GM21360 (cell line): ENCODE measurements around the gene DAAM1.

ENCODE experiments used
- ATAC-seq: cut with Tn5 transposase; IDR thresholded peaks from one replicate; pipeline ENCODE4 v1.9.1; 2021; ENCODE audit warnings: mild to moderate bottlenecking, moderate library complexity; ENCODE audit not compliant: unreplicated experiment

The DAAM1 gene

DNA sequence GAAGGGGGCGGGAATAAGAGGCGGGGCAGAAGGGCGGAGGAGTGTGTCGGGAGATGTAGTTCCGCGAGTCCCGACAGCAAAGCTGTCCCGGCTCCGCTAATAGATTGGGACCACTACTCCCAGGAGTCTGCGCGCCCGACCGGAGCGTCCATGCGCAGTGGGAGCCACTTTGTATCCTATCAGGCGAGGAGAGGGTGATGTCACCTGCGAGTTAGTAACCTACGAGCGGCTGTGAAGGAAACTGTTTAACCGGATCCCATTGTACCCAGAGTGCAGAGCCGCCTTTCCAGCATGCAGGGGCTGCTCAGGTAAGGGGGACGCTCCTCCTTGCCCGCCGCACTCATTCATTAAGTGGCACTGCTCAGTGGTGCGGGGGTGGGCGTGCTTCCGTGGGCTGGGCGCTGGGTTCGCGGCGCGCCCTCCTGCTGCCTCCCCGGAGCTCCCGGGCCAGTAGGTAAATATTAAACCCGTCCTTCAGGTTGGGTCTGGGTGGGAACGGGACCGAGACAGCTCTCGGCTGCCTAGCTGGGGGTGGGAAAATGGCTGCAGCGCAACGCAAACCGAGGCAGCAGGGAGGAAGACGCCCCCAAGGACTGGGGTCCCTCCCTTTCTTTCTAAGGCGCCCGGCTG lies at the start of gene DAAM1:
Gene DAAM1, plus strand, starts transcription at position 207 of the 630 bp plus-strand sequence. CDS start 74,811 bp downstream, outside the sequence.
- peak; percentile 86 for ATAC-seq

DNA sequence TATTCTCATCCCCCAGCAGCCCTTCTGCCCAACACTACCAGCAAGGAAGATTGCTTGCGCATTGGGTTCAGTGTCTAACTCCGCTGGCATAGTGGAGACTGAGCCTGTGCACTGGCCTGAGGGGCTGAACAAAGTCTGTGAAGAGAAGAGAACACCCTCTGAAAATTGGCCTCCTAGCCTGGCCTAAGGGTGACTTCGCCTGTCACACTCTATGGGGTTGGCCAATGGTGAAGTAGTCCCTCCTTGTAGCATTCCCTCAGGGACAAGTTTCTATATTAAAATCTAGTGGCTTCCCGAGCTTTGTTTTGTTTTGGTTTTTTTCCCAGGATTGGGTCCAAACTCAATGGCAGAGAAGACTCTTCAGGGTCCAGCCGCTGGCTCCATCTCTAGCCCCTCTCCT lies 49.1 kb upstream of the DAAM1 start:
- no peak for ATAC-seq

DNA sequence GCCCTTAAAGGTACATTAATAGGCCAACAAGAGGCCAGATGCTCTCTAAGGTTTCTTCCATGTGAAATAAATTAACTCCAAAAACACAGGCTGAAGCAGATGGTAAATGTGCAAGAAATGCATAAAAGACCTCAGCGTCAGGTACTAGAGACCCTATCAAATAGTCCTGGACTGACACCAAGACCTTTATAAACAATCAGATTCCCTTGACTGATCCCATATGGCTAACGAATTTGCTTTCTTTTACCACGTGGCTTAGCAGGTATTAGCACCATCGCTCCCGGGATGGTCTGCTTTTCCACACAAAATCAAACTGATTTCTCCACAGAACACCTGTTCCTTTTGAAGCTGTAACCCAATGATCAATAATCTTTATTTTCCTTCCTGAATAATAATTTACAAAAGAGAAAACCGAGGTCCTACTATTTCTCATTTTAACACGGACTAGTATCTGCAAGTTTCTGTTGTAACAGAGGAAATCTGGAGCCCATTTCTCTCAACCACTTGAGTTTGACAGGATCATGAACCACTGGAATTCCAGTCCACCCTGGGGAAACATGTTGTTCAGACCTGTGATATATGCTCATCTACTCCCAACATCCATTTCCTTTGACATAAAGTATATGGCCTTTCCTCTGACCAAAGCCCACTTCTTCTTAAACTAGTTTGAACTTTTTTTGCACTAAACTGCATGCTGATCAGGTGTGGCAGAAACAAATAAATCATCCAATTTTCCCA lies 48.2 kb upstream of the DAAM1 start:
- no peak for ATAC-seq

DNA sequence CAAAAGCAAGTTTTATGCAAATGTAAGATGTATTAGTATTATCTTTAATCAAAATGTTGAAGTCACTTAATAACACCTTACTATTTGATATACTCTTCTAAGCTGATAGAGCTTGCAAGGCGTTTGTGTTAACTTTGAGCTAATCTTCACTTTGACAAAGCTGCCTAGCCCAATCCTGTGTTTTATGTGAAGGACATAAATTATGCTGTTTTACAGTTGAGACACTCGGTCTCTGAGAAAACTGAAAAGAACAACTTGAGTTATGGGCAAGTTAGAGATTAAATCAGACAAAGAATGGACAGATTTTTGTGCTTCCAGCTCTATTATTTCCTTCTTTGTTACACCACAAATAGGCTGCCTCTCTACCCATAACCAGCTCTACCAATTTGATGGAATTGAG lies 42.0 kb upstream of the DAAM1 start:
- ATAC-seq = no peak

DNA sequence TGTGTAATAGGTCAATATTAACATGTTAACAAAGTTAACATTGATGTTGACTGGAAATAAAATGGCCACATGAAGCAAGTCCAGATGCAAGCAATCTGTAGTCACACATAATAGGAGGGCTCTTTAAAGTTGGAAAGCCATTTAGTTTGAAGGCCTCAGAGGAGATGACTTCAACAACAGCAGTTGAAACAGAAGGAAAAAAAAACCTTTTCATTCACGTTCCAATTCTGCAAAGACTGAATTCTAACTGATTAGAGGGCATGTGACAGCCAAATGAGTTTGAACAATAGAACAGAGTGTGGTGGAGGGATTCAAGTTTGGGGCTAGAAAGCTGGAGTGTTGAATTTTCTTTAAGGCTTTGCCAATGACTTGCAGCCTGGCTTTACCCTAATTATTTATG lies 41.5 kb upstream of the DAAM1 start:
- no peak for ATAC-seq

DNA sequence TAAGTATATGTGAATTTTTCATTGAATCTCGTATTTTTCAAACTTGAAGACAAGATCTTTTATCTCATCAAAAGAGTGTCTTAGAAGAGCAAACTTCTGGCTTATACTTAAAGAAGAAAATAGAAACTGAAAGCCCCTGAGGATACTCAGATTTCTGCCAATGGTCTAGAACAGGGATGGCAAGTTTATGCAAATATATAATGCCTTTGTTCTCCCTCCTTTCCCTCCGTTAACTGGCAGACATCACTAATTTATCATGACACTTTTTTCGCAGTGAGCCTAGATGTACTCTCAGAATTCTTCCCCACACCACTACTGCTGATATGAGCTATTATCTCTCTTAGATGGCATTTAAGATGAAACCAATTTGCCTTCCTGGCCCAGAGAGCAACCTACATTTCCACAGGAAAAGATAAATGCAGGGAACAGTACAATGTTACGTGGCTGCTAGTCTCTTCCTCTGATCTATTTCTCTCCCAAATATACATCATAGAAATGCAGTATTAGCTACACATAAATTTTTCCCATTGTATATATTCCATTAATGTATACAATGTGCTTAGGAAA lies 40.0 kb upstream of the DAAM1 start:
- ATAC-seq = no peak

DNA sequence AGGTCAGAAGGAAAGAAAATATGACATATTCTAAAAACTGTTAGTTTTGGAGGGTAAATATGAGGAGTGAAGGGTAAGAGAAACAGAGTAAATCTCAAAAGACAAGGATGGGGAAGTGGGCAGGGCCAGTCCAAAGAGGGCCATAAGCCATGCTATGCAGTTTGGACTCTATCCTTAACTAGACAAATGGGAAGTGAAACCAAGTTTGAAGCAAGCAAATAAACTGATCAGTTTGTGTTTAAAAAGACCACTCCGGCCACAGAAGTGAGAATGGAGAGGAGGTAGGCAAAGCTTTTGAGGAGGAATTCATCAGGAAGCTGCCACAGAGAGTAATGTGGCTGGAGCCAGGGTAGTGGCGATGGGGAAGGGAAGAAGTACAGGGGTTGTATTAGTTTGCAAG lies 37.5 kb upstream of the DAAM1 start:
- ATAC-seq = peak; percentile 72

DNA sequence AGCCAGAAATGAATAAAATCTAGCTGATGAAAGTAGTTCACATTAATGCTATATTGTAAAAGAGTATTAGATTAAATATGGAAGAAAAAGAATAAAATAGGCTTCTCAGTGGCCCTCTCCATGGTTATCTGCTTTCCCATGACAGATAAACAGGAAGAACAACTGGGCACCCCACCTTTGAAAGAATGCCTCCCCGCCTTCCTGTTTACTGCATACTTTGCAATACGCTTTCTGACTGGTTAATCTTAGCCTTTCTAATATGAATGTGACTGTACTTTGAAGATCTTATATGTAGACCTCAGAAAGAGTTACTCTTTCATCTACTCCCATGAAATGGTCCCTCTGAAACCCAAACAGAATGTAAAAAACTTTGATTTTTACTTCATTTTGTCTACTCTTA lies 34.1 kb upstream of the DAAM1 start:
- no peak for ATAC-seq

DNA sequence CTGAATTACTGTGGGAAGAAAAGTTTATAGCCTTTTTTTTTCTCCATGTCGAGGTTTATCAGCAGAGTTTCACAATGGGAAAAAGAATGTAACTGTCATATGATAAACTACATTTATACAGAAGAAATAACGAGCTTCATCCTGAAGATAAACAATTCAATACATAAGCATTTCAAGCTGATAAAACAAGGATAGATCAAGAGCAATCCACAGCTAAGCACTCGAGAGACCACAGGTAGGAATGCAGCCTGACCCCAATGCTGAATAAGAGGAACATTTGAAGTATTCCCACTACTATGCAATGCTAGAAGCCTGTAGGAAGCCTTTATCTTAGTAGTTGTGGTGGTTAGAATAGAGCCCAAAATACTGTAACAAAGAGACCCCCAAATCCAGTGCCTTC lies 32.6 kb upstream of the DAAM1 start:
- no peak for ATAC-seq

DNA sequence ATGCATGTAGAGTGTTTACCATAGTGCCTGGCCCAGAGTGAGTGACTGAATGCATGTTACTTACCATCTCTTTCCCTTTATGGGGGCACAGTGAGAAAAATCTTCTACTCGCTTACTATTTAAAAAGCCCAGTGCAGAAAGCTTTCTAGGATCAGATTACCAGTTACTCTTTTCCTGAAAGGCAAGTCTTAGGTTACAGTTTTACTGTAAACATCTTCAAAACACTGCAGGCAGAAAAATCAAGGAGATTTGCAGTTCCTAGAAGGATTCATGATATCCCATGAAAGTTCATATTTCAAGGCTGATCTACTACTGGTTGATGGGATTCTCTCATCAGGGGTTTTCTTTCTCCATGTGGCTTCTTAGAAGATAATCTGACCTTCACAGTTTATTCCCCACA lies 29.3 kb upstream of the DAAM1 start:
- no peak for ATAC-seq

DNA sequence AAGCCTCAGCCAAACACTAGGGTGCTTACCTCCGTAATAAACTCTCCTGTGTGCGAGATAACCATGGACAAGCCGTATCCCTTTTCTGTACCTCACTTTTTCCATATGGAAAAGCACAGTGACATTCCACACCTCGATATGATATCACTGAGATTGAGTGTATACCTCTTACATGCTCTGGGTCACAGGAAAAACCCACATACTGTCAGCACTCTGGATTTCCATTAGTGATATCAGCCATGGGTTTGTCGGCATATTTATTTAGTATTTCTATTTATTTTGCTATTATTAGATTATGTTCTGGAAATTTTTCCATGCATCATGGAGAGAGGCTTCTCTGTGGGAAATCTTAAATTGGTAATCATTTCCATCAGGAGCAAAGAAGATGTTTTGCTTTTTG lies 28.0 kb upstream of the DAAM1 start:
- no peak for ATAC-seq

DNA sequence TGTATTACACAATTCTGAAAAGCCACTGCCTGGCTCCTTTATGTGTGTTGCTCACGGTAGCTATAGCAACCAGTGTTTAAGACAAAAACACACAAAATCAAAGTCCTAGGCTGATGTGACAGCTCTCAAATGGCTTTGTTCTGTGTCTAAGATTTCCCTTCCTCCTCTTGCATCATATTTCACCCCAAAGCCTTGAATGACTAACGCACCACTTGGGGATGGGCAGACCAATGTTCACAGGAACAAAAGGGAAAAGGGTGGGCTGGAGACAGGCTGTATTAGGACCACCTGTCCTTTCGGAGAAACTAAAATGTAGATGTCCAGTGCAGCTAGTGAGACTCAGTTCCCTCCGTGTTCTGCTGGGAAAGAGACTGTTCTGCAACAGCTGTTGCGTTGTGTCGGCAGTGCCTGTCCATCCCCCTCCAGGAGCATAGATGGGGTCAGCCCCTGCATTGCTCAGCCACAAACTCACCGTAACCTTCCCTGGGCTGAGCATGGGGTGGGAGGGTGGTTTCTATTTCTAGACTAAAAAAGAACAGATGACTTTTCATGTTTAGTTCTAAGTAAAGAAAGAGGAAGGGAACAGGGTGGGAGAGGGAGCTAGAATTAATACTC lies 26.8 kb upstream of the DAAM1 start:
- peak; percentile 77 for ATAC-seq

DNA sequence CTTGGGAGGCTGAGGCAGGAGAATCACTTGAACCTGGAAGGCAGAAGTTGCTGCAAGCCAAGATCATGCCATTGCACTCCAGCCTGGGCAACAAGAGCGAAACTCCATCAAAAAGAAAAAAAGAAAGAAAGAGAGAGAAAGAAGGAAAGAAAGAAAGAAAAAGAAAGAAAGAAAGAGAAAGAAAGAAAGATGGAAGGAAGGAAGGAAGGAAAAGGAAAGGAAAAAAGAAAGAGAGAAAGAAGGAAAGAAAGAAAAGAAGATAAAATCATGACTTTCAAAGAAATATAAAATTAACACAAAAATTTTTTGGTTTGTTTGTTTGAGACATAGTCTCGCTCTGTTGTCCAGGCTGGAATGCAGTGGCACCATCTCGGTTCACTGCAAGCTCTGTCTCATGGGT lies 22.2 kb upstream of the DAAM1 start:
- ATAC-seq = no peak

DNA sequence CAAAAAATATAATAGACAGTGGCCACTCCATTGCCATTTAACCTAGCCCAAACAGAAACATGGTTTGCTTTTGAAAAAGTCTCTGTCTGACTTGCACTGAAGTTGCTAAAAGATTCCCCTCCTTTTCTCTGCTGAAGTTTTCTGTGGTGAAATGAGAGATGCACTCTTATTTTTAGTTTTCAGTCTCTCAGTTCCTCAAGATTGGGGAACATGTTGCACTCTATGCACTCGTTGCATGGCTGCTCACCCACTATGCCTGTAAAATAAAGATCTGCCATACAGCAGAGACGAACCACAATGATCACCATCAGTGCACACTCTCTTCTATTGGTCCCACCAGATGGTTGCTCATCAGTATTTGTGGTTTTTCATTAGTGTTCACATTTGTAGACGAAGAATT lies 13.1 kb upstream of the DAAM1 start:
- peak; percentile 97 for ATAC-seq

DNA sequence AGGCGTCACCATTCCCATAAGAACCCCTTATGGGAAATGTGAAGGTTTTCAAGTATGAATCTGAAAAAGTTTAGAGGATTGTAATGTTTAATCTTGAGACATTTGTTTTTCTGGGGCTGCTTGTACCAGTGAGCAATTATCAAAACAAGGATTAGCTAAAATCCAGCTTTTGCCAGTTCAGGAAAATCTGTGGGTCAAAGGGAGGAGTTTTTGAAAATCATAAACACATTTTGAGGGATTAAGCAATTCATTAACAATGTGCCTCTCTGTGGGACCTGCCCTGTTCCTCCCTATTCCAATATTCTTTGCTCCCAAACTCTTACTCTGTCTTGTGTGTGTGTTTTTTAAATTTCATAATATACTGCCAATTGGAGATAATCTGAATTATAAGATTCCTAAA lies 11.7 kb upstream of the DAAM1 start:
- ATAC-seq = no peak

DNA sequence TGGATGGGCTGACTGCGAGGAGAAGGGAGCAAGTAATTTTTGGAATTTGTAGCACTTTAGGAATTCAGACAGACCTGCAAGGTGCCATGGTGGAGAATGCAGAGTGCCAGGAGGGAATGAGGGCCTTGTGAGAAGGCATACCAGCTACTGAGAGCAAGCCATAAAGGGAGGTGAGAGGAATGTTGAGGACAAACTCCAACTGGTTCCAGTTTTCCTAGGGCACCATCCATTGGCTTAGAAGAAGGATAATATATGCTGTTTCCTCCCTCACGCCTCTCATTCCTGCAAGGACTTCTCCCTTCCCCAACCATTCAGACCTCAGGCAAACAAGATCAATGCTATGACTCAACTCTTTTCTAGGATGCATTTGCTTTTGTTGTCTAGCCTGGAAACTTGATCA lies 11.2 kb upstream of the DAAM1 start:
- ATAC-seq = no peak

DNA sequence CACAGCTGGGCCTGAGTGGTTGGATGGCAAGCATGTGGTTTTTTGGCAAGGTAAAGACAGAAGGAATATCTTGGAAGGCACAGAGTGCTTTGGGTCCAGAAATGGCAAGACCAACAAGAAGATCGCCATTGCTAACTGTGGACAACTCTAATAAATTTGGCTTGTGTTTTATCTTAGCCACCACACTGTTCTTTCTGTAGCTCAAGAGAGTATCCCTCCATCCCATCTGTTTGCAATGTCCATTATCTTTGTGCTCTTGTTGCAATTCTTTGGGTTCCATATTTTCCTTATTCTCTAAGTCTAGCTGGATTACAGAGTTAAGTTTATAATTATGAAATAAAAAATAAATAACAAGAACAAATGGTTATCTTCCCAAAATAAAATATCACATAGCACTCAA lies 6.7 kb upstream of the DAAM1 start:
- no peak for ATAC-seq

DNA sequence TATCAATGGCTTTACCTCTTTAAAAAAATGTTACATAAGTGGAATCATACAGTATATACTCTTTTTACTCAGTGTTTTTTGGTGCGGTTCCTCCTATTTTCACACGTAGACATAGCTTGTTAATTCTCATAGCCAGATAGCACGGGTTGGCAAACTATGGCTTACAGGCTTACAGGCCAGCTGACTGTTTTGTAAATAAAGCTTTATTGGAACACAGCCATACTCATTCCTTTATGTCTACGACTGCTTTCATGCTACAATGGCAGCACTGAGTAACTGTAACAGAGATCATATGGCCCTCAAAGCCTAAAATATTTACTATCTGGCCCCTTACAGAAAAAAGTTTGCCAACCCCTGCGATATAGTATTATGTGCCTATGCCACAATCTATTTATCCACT lies 5.8 kb upstream of the DAAM1 start:
- ATAC-seq = no peak

DNA sequence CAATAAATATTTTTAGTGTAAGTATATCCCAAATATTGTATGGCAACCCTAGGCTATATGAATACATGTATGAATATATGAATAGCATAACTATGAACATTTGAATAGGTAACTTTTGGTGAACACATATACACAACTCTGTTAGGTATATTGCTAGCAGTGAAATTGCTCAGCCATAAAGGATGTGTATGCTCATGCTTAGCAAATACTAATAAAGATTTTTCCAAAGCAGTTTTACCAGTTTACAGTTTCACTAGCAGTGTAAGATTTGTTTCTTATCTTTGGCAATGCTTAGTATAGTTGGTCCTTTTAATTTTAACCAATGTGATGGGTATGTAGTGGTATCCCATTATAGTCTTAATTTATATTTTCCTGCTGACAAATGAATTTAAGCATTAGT lies 5.3 kb upstream of the DAAM1 start:
- no peak for ATAC-seq

DNA sequence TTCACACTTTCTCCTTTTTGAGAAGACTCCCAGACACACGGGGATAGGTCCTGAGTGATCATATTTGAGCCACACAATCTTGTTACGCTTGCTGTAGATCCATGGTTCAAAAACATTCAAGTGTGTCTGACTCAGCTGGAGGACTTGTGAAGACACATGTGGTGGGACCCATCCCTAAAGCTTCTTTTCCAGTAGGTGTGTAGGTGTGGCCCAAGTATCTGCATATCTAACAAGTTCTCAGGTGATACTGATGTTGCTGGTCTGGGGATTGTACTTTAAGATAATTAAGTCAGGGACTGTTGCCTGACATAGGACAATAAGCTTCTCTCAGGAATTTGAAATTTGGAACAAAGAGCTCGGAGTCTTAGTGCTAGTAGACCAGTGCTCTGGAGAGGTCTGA lies 4.1 kb upstream of the DAAM1 start:
- no peak for ATAC-seq

DNA sequence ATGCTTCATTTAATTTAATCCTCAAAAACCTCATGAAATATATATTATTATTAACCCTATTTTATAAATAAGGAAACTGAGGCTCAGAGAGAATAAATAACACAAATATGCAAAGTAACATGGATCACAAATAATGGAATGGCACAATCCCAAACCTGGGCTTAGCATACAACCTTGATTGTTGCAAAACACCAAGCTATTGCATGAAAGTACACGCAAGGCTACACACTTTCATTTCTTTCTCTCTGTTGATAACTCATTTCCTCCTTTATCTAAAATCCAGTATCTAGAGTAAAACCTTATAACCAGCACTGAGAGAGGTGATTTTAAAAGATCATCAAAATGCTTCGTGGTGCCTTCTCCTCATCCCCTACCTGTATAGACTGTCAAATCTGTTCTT lies 2.8 kb upstream of the DAAM1 start:
- no peak for ATAC-seq

DNA sequence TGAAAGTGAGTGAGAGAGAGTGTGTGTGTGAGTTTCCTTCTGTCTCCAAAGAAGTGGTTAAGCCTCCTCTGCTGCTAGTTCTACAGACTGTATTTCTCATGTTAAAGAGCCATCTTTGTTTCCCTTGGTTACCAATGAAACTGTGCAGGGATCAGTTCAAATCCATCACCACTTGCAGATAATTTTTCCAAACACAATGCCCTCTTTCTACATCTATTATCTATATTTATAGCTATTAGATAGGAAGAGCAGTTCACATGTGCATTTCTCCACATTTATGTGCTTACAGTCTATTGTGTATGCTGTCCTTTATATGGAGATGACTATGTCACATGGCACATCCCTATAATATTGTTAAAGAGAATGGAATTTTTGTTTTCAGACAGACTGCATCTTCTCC lies 2.2 kb upstream of the DAAM1 start:
- ATAC-seq = no peak
